H1 (cell line): ENCODE results near the gene NPHP4. TPM values are rescaled to one million over a fixed set of nuclear protein-coding genes. Genes with fewer than 3 reads are reported as not detected.

Source experiments
- CTCF ChIA-PET: fragments of 300-600 bp; sonication (Branson Sonifier 250); formaldehyde crosslinking; loops from one replicate; lab custom pipeline; 2021; ENCODE audit not compliant: partially characterized antibody; lab: Charles Lee
- POLR2A ChIA-PET: fragments of 300-600 bp; sonication (Branson Sonifier 250); formaldehyde crosslinking; loops from one replicate; lab custom pipeline; 2021; ENCODE audit warnings: inconsistent platforms; ENCODE audit not compliant: partially characterized antibody; lab: Charles Lee
- DNase-seq, 2 experiments: peaks; one replicate each; pipeline versions ENCODE4 v3.0.0 to v3.0.0-alpha.2; 2010 to 2022; ENCODE audit warnings: low spot score in 2 of 2, low read depth in 1 of 2, mixed read lengths in 1 of 2
- FAIRE-seq: peaks from 2 replicates; lab custom pipeline; 2011; peaks lifted over from hg19 to GRCh38; lab: Jason Lieb, UNC
- H2AFZ ChIP-seq: 2 replicates; pipeline ENCODE4 v1.8.1; 2012; ENCODE audit warnings: low read length, inconsistent platforms
- H2AK5ac ChIP-seq: 2 replicates; pipeline ENCODE4 v1.6.1; 2013; ENCODE audit warnings: low read depth, low read length
- H2BK120ac ChIP-seq: replicated peaks from 2 replicates; pipeline ENCODE3; 2013; ENCODE audit warnings: low read depth, low read length, inconsistent platforms
- H2BK12ac ChIP-seq: 2 replicates; pipeline ENCODE4 v1.6.1; 2013; ENCODE audit warnings: low read depth, low read length
- H2BK15ac ChIP-seq: 2 replicates; pipeline ENCODE4 v1.6.1; 2013; ENCODE audit warnings: low read length
- H2BK20ac ChIP-seq: 2 replicates; pipeline ENCODE4 v1.6.1; 2013; ENCODE audit warnings: low read length
- H2BK5ac ChIP-seq: 2 replicates; pipeline ENCODE4 v1.6.1; 2013; ENCODE audit warnings: low read depth, low read length
- H3K14ac ChIP-seq: 2 replicates; pipeline ENCODE4 v1.6.1; 2013; ENCODE audit warnings: inconsistent platforms; ENCODE audit not compliant: insufficient read length
- H3K18ac ChIP-seq: 2 replicates; pipeline ENCODE4 v1.6.1; 2013; ENCODE audit warnings: low read length; ENCODE audit errors: extremely low read depth
- H3K23ac ChIP-seq: 2 replicates; pipeline ENCODE4 v1.6.1; 2013; ENCODE audit warnings: inconsistent platforms; ENCODE audit not compliant: insufficient read length
- H3K23me2 ChIP-seq: 2 replicates; pipeline ENCODE4 v1.6.1; 2013; ENCODE audit warnings: low read depth, low read length
- H3K27ac ChIP-seq: 2 replicates; pipeline ENCODE4 v1.6.1; 2011; ENCODE audit warnings: low read depth, low read length, inconsistent platforms
- H3K27me3 ChIP-seq, 4 experiments: replicated peaks in 1 of 4; 1 replicate in 1 of 4; 2 replicates in 3 of 4; pipeline versions ENCODE4 v1.6.1 to v1.8.1; 2011 to 2013; ENCODE audit warnings: low read length in 3 of 4, mild to moderate bottlenecking in 3 of 4, inconsistent platforms in 2 of 4, mixed read lengths in 2 of 4, moderate library complexity in 1 of 4; ENCODE audit not compliant: control insufficient read depth in 3 of 4, insufficient read depth in 3 of 4; ENCODE audit errors: extremely low read depth in 1 of 4
- H3K36me3 ChIP-seq, 4 experiments: 2 replicates each; pipeline versions ENCODE4 v1.6.1 to v1.8.1; 2011 to 2013; ENCODE audit warnings: mild to moderate bottlenecking in 4 of 4, low read length in 3 of 4, moderate library complexity in 2 of 4, control low read depth in 1 of 4, inconsistent platforms in 1 of 4; ENCODE audit not compliant: insufficient read depth in 4 of 4, control insufficient read depth in 2 of 4
- H3K4ac ChIP-seq: replicated peaks from 2 replicates; pipeline ENCODE3; 2013; ENCODE audit warnings: low read length, low read depth, mixed read lengths, inconsistent platforms; ENCODE audit not compliant: insufficient read length
- H3K4me1 ChIP-seq, 4 experiments: replicated peaks in 1 of 4; 1 replicate in 1 of 4; 2 replicates in 3 of 4; pipeline versions ENCODE4 v1.6.1 to v1.8.1; 2011 to 2013; ENCODE audit warnings: low read length in 3 of 4, inconsistent platforms in 2 of 4, mixed read lengths in 1 of 4; ENCODE audit not compliant: insufficient read depth in 4 of 4, control insufficient read depth in 3 of 4
- H3K4me2 ChIP-seq, 2 experiments: 2 replicates each; pipeline versions ENCODE4 v1.6.1 to v1.8.1; 2011 to 2013; ENCODE audit warnings: low read depth in 2 of 2, low read length in 2 of 2, control low read depth in 1 of 2, inconsistent platforms in 1 of 2, mild to moderate bottlenecking in 1 of 2; ENCODE audit not compliant: insufficient read depth in 1 of 2
- H3K4me3 ChIP-seq, 4 experiments: fragments of 200-600, 300-600 bp in 1 of 4; sonication (generic), shearing (Covaris generic), sonication (Bioruptor Twin) in 1 of 4; 2 replicates each; pipeline versions ENCODE4 v1.5.1 to v1.8.1; 2011 to 2016; ENCODE audit warnings: low read length in 4 of 4, low read depth in 3 of 4, control low read depth in 2 of 4, inconsistent platforms in 2 of 4, mild to moderate bottlenecking in 2 of 4, mixed read lengths in 1 of 4, moderate library complexity in 1 of 4; ENCODE audit not compliant: insufficient read depth in 2 of 4; ENCODE audit errors: extremely low read depth in 1 of 4
- H3K56ac ChIP-seq: replicated peaks from 2 replicates; pipeline ENCODE3; 2013; ENCODE audit warnings: low read depth, mild to moderate bottlenecking, mixed read lengths, low read length, inconsistent platforms; ENCODE audit not compliant: insufficient read length
- H3K79me1 ChIP-seq: 2 replicates; pipeline ENCODE4 v1.6.1; 2013; ENCODE audit warnings: low read depth, low read length, control low read depth
- H3K79me2 ChIP-seq, 2 experiments: 2 replicates each; pipeline versions ENCODE4 v1.6.1 to v1.8.1; 2012 to 2013; ENCODE audit warnings: low read length in 2 of 2, mild to moderate bottlenecking in 2 of 2, inconsistent platforms in 1 of 2; ENCODE audit not compliant: insufficient read depth in 2 of 2, control insufficient read depth in 1 of 2
- H3K9ac ChIP-seq, 4 experiments: replicated peaks in 1 of 4; 1 replicate in 1 of 4; 2 replicates in 3 of 4; pipeline versions ENCODE4 v1.6.1 to v1.8.1; 2011 to 2013; ENCODE audit warnings: low read depth in 3 of 4, low read length in 3 of 4, control low read depth in 2 of 4, mild to moderate bottlenecking in 2 of 4, moderate library complexity in 2 of 4, inconsistent platforms in 1 of 4; ENCODE audit errors: extremely low read depth in 1 of 4
- H3K9me3 ChIP-seq, 2 experiments: 2 replicates each; pipeline versions ENCODE4 v1.6.1 to v1.8.1; 2012 to 2013; ENCODE audit warnings: mild to moderate bottlenecking in 2 of 2, moderate library complexity in 2 of 2, control low read depth in 1 of 2, inconsistent platforms in 1 of 2, low read depth in 1 of 2, low read length in 1 of 2, mixed read lengths in 1 of 2; ENCODE audit not compliant: insufficient read depth in 2 of 2
- H4K20me1 ChIP-seq, 2 experiments: replicated peaks in 1 of 2; 2 replicates each; pipeline versions ENCODE3 to v1.8.1; 2011 to 2013; ENCODE audit warnings: inconsistent platforms in 2 of 2, low read length in 2 of 2, mild to moderate bottlenecking in 1 of 2; ENCODE audit not compliant: insufficient read depth in 2 of 2, control insufficient read depth in 1 of 2
- H4K5ac ChIP-seq: 2 replicates; pipeline ENCODE4 v1.6.1; 2013; ENCODE audit warnings: low read length, low read depth, mixed read lengths, inconsistent platforms; ENCODE audit not compliant: insufficient read length
- H4K8ac ChIP-seq: 2 replicates; pipeline ENCODE4 v1.8.0; 2013; ENCODE audit warnings: mild to moderate bottlenecking, moderate library complexity, low read length, inconsistent platforms; ENCODE audit not compliant: insufficient read depth; ENCODE audit errors: extremely low read depth
- H4K91ac ChIP-seq: replicated peaks from 2 replicates; pipeline ENCODE3; 2013; ENCODE audit warnings: low read length, mixed read lengths, inconsistent platforms; ENCODE audit not compliant: insufficient read length
- CEBPB ChIP-seq: IDR thresholded peaks from 2 replicates; pipeline ENCODE4 v1.6.1; 2012; ENCODE audit warnings: low read depth, low read length
- CHD2 ChIP-seq: IDR thresholded peaks from 2 replicates; pipeline ENCODE4 v1.6.1; 2012; ENCODE audit warnings: low read length, improper control_type of control experiment
- EZH2 ChIP-seq: fragments of 200-600 bp; sonication (generic); IDR thresholded peaks from 2 replicates; pipeline ENCODE4 v1.7.1; 2012; ENCODE audit warnings: low read depth, mild to moderate bottlenecking, moderate library complexity, low read length, inconsistent platforms; ENCODE audit not compliant: severe bottlenecking
- GTF2F1 ChIP-seq: IDR thresholded peaks from 2 replicates; pipeline ENCODE4 v1.6.1; 2012; ENCODE audit warnings: low read depth, low read length, improper control_type of control experiment, borderline replicate concordance
- JUN ChIP-seq: IDR thresholded peaks from 2 replicates; pipeline ENCODE4 v1.6.1; 2011; ENCODE audit warnings: low read depth, mild to moderate bottlenecking, improper control_type of control experiment, low read length
- NRF1 ChIP-seq: IDR thresholded peaks from 2 replicates; pipeline ENCODE4 v1.6.1; 2011; ENCODE audit warnings: mild to moderate bottlenecking, low read depth, low read length, improper control_type of control experiment
- PHF8 ChIP-seq: fragments of 200-600 bp; sonication (generic); conservative IDR thresholded peaks from 2 replicates; pipeline ENCODE4 v1.7.1; 2012; ENCODE audit warnings: low read depth, mild to moderate bottlenecking, inconsistent platforms, low read length, moderate library complexity
- RBBP5 ChIP-seq: IDR thresholded peaks from 2 replicates; pipeline ENCODE4 v1.7.1; 2012; ENCODE audit warnings: low read depth, mild to moderate bottlenecking, inconsistent platforms, low read length, moderate library complexity, borderline replicate concordance
- RFX5 ChIP-seq: IDR thresholded peaks from 2 replicates; pipeline ENCODE4 v1.6.1; 2011; ENCODE audit warnings: low read depth, low read length, improper control_type of control experiment, borderline replicate concordance
- SAP30 ChIP-seq: fragments of 300-600 bp; sonication (generic); IDR thresholded peaks from 2 replicates; pipeline ENCODE4 v1.7.1; 2012; ENCODE audit warnings: low read length, moderate library complexity, mild to moderate bottlenecking, inconsistent platforms; ENCODE audit not compliant: insufficient read depth, insufficient replicate concordance
- SIX5 ChIP-seq: IDR thresholded peaks from 2 replicates; pipeline ENCODE4 v1.6.1; 2011; ENCODE audit warnings: mild to moderate bottlenecking, low read depth, low read length
- WGBS, 2 experiments: shearing (Covaris generic) in 1 of 2; methylation state at CpG; one replicate each; pipeline versions ENCODE4 v1.1.6 to v1.1.7; 2013 to 2015; ENCODE audit warnings: low lambda C conversion rate in 2 of 2, mixed read lengths in 2 of 2, inconsistent platforms in 1 of 2, low coverage in 1 of 2, missing lambda C conversion rate in 1 of 2; ENCODE audit not compliant: insufficient replicate concordance in 2 of 2, insufficient coverage in 1 of 2, insufficient read length in 1 of 2; ENCODE audit errors: extremely low coverage in 1 of 2, missing lambda C conversion rate in 1 of 2; 5-methylcytosine and 5-hydroxymethylcytosine counted together
- polyA plus RNA-seq, 7 experiments: library from polyadenylated mRNA; depleted of rRNA in 3 of 7; stranded (reverse) in 5 of 7; unstranded in 2 of 7; fragments of >200 nt in 5 of 7; fragments of 200-250 nt in 2 of 7; gene quantifications; 1 replicate in 5 of 7; 2 replicates in 1 of 7; 4 replicates in 1 of 7; pipeline versions ENCODE4 v1.2.1 to v1.2.3, GENCODE V29; 2011 to 2013; ENCODE audit warnings: missing spikeins in 2 of 7, mixed read lengths in 2 of 7
- total RNA-seq: library from RNA; stranded (reverse); fragmentation: NEBNext Ultra II Directional; extraction: Animal tissue kit (Norgen Biotek cat#: 25700); gene quantifications from 2 replicates; pipeline ENCODE4 v1.2.1, GENCODE V29; 2021

Gene NPHP4
- total and polyA plus RNA-seq, 2 of the 8 experiments (the other 6 are each of a cell fraction or from before 2014, with no cell fraction given) = 5.8 to 14.0 TPM

- no peaks in the 10 kb centered on the region for H3K27me3 ChIP-seq
- ChIA-PET POLR2A (interaction anchor here (0.7 to 0.8 kb wide), 2 partner anchors 18 to 207 kb away, joined by 3 read pairs; no protein-coding TSS in a partner anchor), CTCF (interaction anchor here (0.6 to 4.9 kb wide), 27 partner anchors 9 to 596 kb away, joined by 3 to 41 read pairs (median 4); no protein-coding TSS in a partner anchor)
- H3K23ac ChIP-seq = no peak overlapping the region
- no peak overlapping the region; the same call in 1 of the 2 replicates for H2AK5ac ChIP-seq
- no peak overlapping the region for H2BK15ac ChIP-seq
- FAIRE-seq (no peak), DNase-seq (peak in 1 of 2 experiments; percentile 42)
- no peak overlapping the region for H2AFZ ChIP-seq
- no peak overlapping the region for H4K5ac ChIP-seq
- H3K27ac ChIP-seq = no peak overlapping the region
- H3K9me3 ChIP-seq = no peaks in the 10 kb centered on the region
- no peaks in the 10 kb centered on the region for H3K36me3 ChIP-seq
- H3K4ac ChIP-seq = no peak overlapping the region
- no peak overlapping the region for H4K8ac ChIP-seq
- H2BK12ac ChIP-seq = no peak overlapping the region
- H3K4me3 ChIP-seq = no peak overlapping the region
- no peak overlapping the region for H2BK20ac ChIP-seq
- no peak overlapping the region for H3K9ac ChIP-seq
- WGBS, 2 experiments = 85% methylated on average over 14 of the region's 14 CpGs; no CpG with 5 or more reads in 1 of the 2 experiments
- no peak overlapping the region; the same call in 1 of the 2 replicates for H3K18ac ChIP-seq
- peaks cover 0 to 7% (median 2%) of the 10 kb centered on the region in 4 experiments; a peak in 2 of 7 replicates for H3K4me1 ChIP-seq
- H4K91ac ChIP-seq = no peak overlapping the region
- no peak overlapping the region for H2BK5ac ChIP-seq
- H3K79me2 ChIP-seq = no peaks in the 10 kb centered on the region
- peaks cover 0 to 1% of the 10 kb centered on the region in 2 experiments for H4K20me1 ChIP-seq
- H3K4me2 ChIP-seq = no peak overlapping the region
- no peaks in the 10 kb centered on the region for H3K23me2 ChIP-seq
- no peaks in the 10 kb centered on the region for H3K79me1 ChIP-seq
- TF ChIP-seq SIX5 (no peak), GTF2F1 (no peak), CEBPB (no peak), JUN (no peak), CHD2 (no peak), PHF8 (no peak), RBBP5 (no peak), NRF1 (no peak), EZH2 (no peak), RFX5 (no peak), SAP30 (no peak)
- no peak overlapping the region for H3K14ac ChIP-seq
- H3K56ac ChIP-seq = no peak overlapping the region
- H2BK120ac ChIP-seq = no peak overlapping the region
These were observed 77.4 kb downstream of the NPHP4 start for GRCh38 chr1:5914676-5915365.
